ENCODE measurements around the gene NBEA.
A peak's percentile ranks its signal among the peaks of the same experiment; 100 is the strongest.

Gene NBEA

DNA sequence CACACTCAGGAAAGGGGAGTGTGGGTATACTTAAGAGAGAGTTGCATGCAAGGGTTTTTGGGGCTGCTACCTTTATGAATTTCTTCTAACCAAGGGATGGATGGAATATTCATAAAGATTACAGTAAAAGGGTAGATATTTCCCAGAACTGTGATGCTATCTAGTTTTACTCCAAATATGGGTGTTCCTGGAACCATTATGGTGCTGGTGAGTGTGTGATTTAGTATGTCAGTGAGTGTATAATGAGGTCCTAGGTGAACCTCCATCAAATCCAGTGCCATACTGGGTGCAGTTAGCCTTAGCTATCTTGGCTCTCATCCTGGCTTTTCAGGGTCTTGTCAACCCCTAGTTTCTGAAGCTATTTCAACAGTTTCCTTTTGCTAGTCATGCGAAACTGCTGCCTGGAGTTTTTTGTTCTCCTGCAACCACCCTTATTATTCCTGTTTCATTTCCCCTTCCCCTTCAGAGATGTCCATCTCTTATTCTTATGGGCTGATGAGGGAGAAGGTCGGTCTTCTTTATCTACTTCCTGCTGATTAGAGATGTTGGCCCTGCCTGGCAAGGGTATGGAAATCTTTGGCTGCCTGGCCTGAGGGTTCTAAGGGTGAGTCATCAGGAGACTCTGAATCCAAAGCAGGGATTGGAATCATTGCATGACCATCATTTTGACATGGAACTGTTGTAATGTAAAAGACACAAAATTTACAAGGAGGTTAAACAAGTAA, 202.3 kb downstream of the NBEA start:
- H3K9me3 Mint-ChIP-seq = peaks cover 0 to 2% of the 10 kb centered on the region in 2 donors
- H3K27me3 Mint-ChIP-seq = no peaks in the 10 kb centered on the region
- DNase-seq = no peak
- peaks cover 3 to 5% of the 10 kb centered on the region in 2 donors for H3K4me1 Mint-ChIP-seq
- H3K27ac Mint-ChIP-seq = no peak overlapping the region
- no peak for ATAC-seq (replicated peaks)
- peaks cover 0 to 3% of the 10 kb centered on the region in 2 donors for H3K36me3 Mint-ChIP-seq
- no peak overlapping the region for H3K4me3 Mint-ChIP-seq

DNA sequence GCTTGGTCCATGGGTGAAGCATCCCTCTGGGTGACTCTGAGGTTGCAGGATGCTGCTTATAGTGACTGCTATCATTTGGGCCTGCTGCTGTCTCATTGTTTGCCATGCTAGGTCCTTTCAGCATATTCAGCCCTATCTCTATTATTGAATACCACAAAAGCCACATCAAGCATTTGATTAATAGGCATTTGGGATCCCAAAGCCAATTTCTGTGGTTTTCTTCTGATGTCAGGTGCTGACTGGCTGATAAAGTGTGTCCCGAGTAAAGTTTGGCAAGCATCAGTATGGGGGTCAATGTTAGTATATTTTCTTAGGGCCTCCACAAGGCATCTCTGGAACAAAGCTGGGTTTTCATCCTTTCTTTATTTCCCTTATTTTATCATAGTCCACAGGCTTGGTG, 204.6 kb downstream of the NBEA start:
- Mint-ChIP-seq H3K4me3 (no peak overlapping the region), H3K27me3 (no peaks in the 10 kb centered on the region), H3K36me3 (peaks cover 0 to 3% of the 10 kb centered on the region in 2 donors), H3K9me3 (peaks cover 0 to 2% of the 10 kb centered on the region in 2 donors), H3K27ac (no peak overlapping the region), H3K4me1 (peaks cover 3 to 5% of the 10 kb centered on the region in 2 donors)
- no peak for DNase-seq
- no peak for ATAC-seq (replicated peaks)

DNA sequence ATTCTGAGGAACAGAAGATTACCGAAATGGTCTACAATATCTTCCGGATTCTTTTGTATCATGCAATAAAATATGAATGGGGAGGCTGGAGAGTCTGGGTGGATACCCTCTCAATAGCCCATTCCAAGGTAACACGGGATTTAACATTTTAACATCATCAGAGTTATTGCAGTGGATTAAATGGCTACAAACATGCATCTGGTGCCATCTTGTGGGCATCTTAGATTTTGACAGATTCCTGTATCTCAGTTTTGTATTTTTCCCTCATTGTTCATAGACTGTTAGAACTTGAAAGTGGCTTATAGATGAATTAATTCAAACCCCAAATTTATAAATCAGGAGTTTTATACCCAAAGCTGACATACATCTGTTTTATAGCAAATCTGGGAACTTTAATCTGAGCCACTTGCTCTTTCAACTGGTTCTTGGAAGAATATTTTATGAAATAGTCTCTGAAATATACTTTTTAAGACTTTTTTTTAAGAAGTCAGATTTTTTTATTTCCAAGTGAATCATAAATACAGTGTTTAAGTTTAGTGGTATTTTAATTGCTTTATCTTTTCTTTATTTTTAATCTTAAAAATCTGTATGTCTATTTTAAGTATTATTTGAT, 215.2 kb downstream of the NBEA start:
- DNase-seq (peak; percentile 17), ATAC-seq (replicated peaks) (peak; percentile 54 to 60)
- Mint-ChIP-seq H3K4me3 (no peak overlapping the region), H3K27ac (no peak overlapping the region), H3K36me3 (no peaks in the 10 kb centered on the region), H3K27me3 (no peaks in the 10 kb centered on the region), H3K9me3 (no peaks in the 10 kb centered on the region), H3K4me1 (peaks cover 2% of the 10 kb centered on the region in 2 donors)

DNA sequence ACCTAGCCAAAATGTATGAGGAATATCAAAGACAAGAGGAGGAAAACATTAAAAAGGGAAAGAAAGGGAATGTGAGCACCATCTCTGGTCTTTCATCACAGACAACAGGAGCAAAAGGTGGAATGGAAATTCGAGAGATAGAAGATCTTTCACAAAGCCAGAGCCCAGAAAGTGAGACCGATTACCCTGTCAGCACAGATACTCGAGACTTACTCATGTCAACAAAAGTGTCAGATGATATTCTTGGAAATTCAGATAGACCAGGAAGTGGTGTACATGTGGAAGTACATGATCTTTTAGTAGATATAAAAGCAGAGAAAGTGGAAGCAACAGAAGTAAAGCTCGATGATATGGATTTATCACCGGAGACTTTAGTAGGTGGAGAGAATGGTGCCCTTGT, 217.0 kb downstream of the NBEA start:
- no peak overlapping the region for H3K27ac Mint-ChIP-seq
- DNase-seq (no peak), ATAC-seq (replicated peaks) (no peak)
- H3K36me3 Mint-ChIP-seq = no peaks in the 10 kb centered on the region
- H3K27me3 Mint-ChIP-seq = no peaks in the 10 kb centered on the region
- no peak overlapping the region for H3K4me3 Mint-ChIP-seq
- peaks cover 5 to 7% of the 10 kb centered on the region in 2 donors for H3K4me1 Mint-ChIP-seq
- no peaks in the 10 kb centered on the region for H3K9me3 Mint-ChIP-seq

DNA sequence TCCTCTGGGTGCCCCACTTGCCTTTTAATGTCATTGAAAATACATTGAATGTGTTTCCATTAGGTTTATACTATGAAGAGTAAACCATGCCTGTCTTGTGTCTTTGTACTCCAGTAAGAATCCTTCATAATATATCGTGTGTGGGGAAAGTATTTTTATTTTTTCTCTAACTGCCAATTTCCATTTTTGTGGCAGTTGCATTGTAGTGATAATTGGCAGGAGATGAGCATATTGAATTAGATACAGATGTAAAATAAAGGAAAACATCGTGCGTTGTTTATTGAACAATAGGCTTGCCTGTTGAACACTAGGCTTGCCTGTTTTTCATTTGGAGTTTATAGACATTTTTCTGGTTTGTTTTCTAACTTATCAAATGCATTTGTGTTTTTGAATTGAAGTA, 218.8 kb downstream of the NBEA start:
- Mint-ChIP-seq H3K27me3 (no peaks in the 10 kb centered on the region), H3K4me3 (no peak overlapping the region), H3K27ac (no peak overlapping the region), H3K9me3 (no peaks in the 10 kb centered on the region), H3K36me3 (no peaks in the 10 kb centered on the region), H3K4me1 (peaks cover 5 to 7% of the 10 kb centered on the region in 2 donors)
- DNase-seq (no peak), ATAC-seq (replicated peaks) (no peak)

DNA sequence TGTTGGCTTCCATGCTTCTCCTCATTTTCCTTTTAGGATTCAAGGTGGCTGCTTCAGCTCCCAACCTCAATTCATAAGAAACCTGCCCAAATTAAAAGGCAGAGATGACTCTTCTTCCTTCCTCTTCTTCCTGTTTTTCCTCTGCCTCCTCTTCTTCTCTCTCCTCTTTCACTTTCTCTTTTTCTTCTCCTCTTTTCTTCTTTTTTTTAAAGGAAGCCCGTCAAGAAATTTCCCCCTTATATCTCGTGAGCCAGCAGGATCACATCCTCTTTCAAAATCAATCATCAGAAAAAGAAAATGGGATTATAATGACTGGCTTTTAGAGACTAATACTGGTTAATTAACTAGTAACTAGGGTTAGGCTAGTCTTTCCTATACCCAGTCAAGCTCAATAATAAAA, 220.3 kb downstream of the NBEA start:
- Mint-ChIP-seq H3K9me3 (no peaks in the 10 kb centered on the region), H3K27ac (peak overlapping the region; percentile 27), H3K4me3 (peak overlapping the region; percentile 36 to 45), H3K36me3 (no peaks in the 10 kb centered on the region), H3K4me1 (peaks cover 3 to 7% of the 10 kb centered on the region in 2 donors), H3K27me3 (no peaks in the 10 kb centered on the region)
- ATAC-seq (replicated peaks) (peak; percentile 46 to 72), DNase-seq (no peak)

DNA sequence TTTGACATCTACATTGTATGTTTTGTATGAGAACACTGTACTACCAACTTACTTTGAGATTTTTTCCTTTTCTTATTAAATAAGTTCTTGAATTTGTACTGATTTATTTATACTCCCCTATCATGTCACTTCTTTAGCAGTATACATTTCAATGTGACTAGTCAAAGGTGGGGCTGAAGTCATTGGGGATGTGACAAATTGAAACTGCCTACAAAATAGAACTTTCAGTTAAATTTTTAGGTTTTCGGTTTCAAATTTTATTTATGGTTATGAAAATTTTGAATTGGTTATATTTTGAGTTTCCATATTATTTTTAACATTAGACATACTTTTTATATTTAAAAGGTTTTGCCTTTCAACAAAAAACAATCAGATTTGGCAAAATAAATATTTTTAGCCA, 221.6 kb downstream of the NBEA start:
- ATAC-seq (replicated peaks) = no peak
- Mint-ChIP-seq H3K4me3 (no peak overlapping the region), H3K9me3 (no peaks in the 10 kb centered on the region), H3K4me1 (peaks cover 3 to 7% of the 10 kb centered on the region in 2 donors), H3K27me3 (no peaks in the 10 kb centered on the region), H3K36me3 (no peaks in the 10 kb centered on the region), H3K27ac (no peak overlapping the region)
- no peak for DNase-seq

DNA sequence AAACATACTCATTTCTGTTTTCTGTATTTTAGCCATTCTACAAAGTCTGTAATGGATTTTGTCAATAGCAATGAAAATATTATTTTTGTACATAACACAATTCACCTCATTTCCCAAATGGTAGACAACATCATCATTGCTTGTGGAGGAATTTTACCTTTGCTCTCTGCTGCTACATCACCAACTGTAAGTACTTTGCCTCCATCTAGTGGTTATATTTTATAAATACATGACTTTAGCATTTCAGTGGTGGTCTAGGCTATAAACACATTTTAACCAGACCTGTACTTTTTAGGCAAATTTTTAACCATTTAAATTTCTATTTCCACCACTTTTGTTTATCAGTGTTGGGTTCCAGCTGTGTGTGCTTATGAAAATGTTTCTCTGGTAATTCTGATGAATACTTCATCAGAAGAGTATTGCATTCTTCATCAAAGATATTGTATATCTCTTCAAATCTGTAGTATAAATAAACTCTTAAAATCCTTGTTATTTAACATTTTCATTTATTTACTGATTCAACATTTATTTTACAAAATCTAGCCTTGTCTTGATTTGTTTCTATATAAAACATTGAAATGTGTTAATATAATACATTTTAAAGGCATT, 222.4 kb downstream of the NBEA start:
- ATAC-seq (replicated peaks) = peak; percentile 67 to 70
- H3K27ac Mint-ChIP-seq = no peak overlapping the region
- H3K4me3 Mint-ChIP-seq = no peak overlapping the region
- no peak for DNase-seq
- peaks cover 3 to 7% of the 10 kb centered on the region in 2 donors for H3K4me1 Mint-ChIP-seq
- H3K27me3 Mint-ChIP-seq = no peaks in the 10 kb centered on the region
- no peaks in the 10 kb centered on the region for H3K9me3 Mint-ChIP-seq
- H3K36me3 Mint-ChIP-seq = no peaks in the 10 kb centered on the region

DNA sequence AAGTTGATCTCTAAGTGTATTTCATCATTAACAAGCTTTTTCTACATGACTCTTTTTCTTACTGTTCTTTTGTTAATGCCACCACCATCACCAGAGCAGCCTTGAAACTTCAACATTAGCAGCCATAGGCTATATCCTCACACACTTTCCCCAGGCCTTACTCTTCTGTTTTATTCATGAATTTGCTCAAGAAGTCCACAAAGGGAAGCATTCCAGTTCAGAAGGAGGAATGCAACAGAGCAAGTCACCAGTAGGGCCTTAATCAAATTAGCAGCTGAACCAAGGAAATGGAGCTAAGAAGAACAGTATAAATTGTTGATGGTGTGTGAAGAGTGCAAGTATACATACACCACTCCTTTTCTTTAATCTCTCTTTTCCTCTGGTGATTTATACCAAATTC, 223.1 kb downstream of the NBEA start:
- no peaks in the 10 kb centered on the region for H3K27me3 Mint-ChIP-seq
- no peak overlapping the region for H3K27ac Mint-ChIP-seq
- peaks cover 3 to 7% of the 10 kb centered on the region in 2 donors for H3K4me1 Mint-ChIP-seq
- H3K9me3 Mint-ChIP-seq = no peaks in the 10 kb centered on the region
- DNase-seq (no peak), ATAC-seq (replicated peaks) (no peak)
- H3K36me3 Mint-ChIP-seq = no peaks in the 10 kb centered on the region
- no peak overlapping the region for H3K4me3 Mint-ChIP-seq

DNA sequence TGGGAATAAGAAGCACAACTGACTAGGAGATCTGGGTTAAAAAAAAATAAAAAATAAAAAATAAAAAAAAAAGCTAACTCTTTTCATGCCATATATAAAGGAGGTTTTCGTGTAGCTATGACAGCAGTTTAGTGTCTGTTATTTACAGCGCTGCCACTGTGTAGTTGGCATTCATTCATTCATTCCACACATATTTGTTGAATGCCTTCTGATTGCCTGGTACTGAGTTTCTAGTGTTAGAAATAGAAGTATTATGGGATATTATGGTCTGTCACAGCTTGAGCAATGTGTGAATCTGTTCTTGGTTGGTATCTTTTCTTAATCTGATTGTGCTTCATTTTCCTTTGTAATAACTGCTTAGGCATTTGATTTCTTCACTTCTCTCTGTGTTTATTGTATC, 237.4 kb downstream of the NBEA start:
- no peak overlapping the region for H3K4me3 Mint-ChIP-seq
- H3K27ac Mint-ChIP-seq = no peak overlapping the region
- H3K9me3 Mint-ChIP-seq = no peaks in the 10 kb centered on the region
- H3K4me1 Mint-ChIP-seq = no peaks in the 10 kb centered on the region
- DNase-seq (no peak), ATAC-seq (replicated peaks) (no peak)
- peaks cover 0 to 2% of the 10 kb centered on the region in 2 donors for H3K36me3 Mint-ChIP-seq
- H3K27me3 Mint-ChIP-seq = no peaks in the 10 kb centered on the region

DNA sequence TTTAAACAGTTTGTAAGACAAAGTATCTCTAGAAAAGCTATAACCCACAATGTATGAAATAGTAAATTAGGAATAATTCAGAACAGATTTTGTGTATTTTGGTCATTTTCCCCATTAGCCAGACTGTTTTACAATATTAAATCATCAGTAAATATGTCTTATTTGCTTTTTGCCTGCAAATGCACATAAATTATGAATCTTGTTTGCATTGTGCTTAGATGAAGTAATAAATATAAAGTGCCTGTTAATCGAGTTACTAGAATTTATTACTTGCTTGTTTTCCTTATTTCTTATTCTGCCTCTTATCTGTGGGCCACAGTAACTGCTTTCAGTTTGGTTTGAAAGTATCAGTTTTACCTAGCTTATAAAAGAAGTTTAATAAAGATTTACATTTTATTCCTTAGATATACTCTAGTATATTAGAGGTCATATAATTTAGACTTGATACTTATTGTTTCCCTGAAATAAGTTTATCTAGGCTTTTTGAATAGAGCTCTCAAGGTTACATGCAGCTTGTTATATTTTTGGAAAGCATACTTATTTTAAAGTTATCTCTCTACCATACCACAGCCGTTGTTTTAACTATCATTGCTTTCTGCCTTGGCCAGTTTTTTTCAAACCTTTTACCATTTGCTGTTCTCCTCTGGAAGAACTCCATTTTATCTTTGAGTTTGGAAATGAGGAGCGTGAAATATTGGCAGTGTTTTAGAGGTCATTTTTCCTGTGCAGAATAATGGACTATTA, 238.0 kb downstream of the NBEA start:
- ATAC-seq (replicated peaks) (no peak), DNase-seq (no peak)
- Mint-ChIP-seq H3K4me3 (no peak overlapping the region), H3K4me1 (no peaks in the 10 kb centered on the region), H3K27me3 (no peaks in the 10 kb centered on the region), H3K9me3 (no peaks in the 10 kb centered on the region), H3K36me3 (no peaks in the 10 kb centered on the region), H3K27ac (no peak overlapping the region)

DNA sequence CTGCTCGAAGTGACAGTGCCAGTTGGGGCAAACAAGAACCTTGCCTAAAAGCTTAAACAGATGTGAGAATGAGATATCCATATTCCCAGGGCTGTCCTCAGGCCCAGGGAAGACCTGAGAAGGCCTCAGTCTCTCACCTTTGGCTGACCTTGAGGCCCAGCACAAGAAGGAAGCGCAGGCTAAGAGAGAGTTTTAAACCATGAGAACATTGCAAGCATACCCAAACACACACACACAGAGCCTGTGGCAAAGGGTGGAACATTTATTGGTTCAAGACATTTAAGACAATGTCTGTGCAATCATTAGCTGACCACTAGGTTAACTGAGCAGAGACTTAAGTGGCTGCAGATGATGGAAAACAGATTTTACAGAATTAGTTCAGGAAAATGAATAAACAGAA, 248.2 kb downstream of the NBEA start:
- ATAC-seq (replicated peaks) (no peak), DNase-seq (no peak)
- Mint-ChIP-seq H3K4me1 (no peaks in the 10 kb centered on the region), H3K27me3 (no peaks in the 10 kb centered on the region), H3K36me3 (peaks cover 2 to 11% of the 10 kb centered on the region in 2 donors), H3K4me3 (no peak overlapping the region), H3K9me3 (peaks cover 8% of the 10 kb centered on the region in 2 donors), H3K27ac (no peak overlapping the region)

DNA sequence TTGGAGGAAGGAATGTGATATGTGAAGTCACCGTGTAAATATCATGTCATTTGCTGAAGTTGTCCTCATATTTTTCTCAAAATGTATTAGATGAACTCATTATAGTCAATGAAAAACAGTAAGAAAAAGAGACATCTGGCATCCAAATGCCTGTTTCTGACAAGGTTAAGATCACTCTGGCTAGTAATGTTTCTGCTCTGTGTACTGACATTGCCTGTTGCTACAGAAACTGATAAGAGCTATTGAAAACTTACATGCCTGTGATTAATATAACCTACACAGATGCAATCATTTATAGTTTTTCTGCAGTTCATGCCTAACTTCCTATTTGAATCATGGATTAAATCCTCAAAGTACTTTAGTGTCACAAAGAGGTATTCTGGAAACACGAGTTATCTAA, 249.8 kb downstream of the NBEA start:
- ATAC-seq (replicated peaks) = no peak
- H3K4me1 Mint-ChIP-seq = no peaks in the 10 kb centered on the region
- no peak overlapping the region for H3K27ac Mint-ChIP-seq
- no peak overlapping the region for H3K4me3 Mint-ChIP-seq
- H3K27me3 Mint-ChIP-seq = no peaks in the 10 kb centered on the region
- H3K36me3 Mint-ChIP-seq = peaks cover 2 to 14% of the 10 kb centered on the region in 2 donors
- DNase-seq = no peak
- peaks cover 8% of the 10 kb centered on the region in 2 donors for H3K9me3 Mint-ChIP-seq

DNA sequence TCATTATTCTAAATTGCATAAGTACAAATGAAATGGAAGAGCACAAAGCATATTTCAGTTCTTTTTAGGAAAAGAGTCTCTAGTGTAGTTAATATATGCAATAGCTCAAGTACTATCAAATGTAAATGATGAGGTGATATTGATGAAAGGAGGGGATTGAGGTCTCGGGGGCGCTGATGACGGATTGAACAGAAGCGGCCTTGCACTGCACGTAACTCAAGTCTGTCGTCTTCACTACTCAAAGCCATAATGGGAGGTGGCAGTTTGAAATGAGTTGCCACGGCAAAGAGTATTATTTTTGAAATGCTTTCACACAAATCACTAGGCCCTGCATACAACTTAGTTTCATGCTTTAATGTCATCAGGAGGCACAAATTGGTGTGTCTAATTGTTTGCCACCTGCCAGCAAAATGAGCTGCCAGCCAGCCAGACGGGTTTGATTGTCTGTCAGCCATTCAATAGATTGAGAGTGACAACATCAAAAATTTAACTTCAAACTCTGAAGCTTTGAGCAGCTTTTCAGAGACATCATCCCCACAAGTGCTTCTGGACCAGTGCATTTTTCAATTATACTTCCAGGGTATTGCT, 256.6 kb downstream of the NBEA start:
- ATAC-seq (replicated peaks) (no peak), DNase-seq (no peak)
- Mint-ChIP-seq H3K4me1 (no peaks in the 10 kb centered on the region), H3K27me3 (no peaks in the 10 kb centered on the region), H3K9me3 (no peaks in the 10 kb centered on the region), H3K27ac (no peak overlapping the region), H3K4me3 (no peak overlapping the region), H3K36me3 (peaks cover 0 to 3% of the 10 kb centered on the region in 2 donors)
